Measurements from ENCODE around the gene MPC2. TPM values are rescaled to one million over a fixed set of nuclear protein-coding genes. Genes with fewer than 3 reads are reported as not detected.
"Not testable (repeated sequence)": the region's sequence is repeated elsewhere in the genome, so short reads cannot be mapped to it uniquely, and the experiment has no call there.

MPC2 gene
- total RNA-seq, 1 donor from 2014 or later = 38.1 TPM

GRCh38 chr1:167935216-167936067 is 1.4 kb downstream of the MPC2 start:
- peak overlapping the region; percentile 91 to 99 (median 97) for H3K9ac ChIP-seq (ENCODE audit: low read depth in 1 of 3, low read length in 3 of 3)
- H3K4me3 ChIP-seq (ENCODE audit: low read length in 3 of 3) = peak overlapping the region; percentile 86 to 99 (median 96)
- no peaks in the 10 kb centered on the region for H3K27me3 ChIP-seq (ENCODE audit: control insufficient read depth in 3 of 3, insufficient read depth in 3 of 3, low read length in 3 of 3)
- peaks cover 3 to 14% (median 9%) of the 10 kb centered on the region in 3 donors for H3K4me1 ChIP-seq (ENCODE audit: control insufficient read depth in 3 of 3, insufficient read depth in 3 of 3, low read length in 3 of 3)
- no peaks in the 10 kb centered on the region for H3K36me3 ChIP-seq (ENCODE audit: control insufficient read depth in 3 of 3, insufficient read depth in 3 of 3, low read length in 3 of 3)
- H3K9me3 ChIP-seq (ENCODE audit: control insufficient read depth in 3 of 3, low read length in 3 of 3) = no peaks in the 10 kb centered on the region
- peak overlapping the region; percentile 91 for H3K27ac ChIP-seq (ENCODE audit: low read depth, low read length)

- Histone ChIP-seq H3K9me3 (ENCODE audit: control insufficient read depth in 3 of 3, low read length in 3 of 3) (no peaks in the 10 kb centered on the region), H3K4me1 (ENCODE audit: control insufficient read depth in 3 of 3, insufficient read depth in 3 of 3, low read length in 3 of 3) (peaks cover 6 to 19% (median 12%) of the 10 kb centered on the region in 3 donors), H3K27ac (ENCODE audit: low read depth, low read length) (peak overlapping the region; percentile 91), H3K4me3 (ENCODE audit: low read length in 3 of 3) (peak overlapping the region; percentile 86 to 99 (median 96)), H3K36me3 (ENCODE audit: control insufficient read depth in 3 of 3, insufficient read depth in 3 of 3, low read length in 3 of 3) (no peaks in the 10 kb centered on the region), H3K9ac (ENCODE audit: low read depth in 1 of 3, low read length in 3 of 3) (peak overlapping the region; percentile 91 to 99 (median 97)), H3K27me3 (ENCODE audit: control insufficient read depth in 3 of 3, insufficient read depth in 3 of 3, low read length in 3 of 3) (no peaks in the 10 kb centered on the region)
Measured at GRCh38 chr1:167934426-167935215, 2.3 kb downstream of the MPC2 start.

DNA sequence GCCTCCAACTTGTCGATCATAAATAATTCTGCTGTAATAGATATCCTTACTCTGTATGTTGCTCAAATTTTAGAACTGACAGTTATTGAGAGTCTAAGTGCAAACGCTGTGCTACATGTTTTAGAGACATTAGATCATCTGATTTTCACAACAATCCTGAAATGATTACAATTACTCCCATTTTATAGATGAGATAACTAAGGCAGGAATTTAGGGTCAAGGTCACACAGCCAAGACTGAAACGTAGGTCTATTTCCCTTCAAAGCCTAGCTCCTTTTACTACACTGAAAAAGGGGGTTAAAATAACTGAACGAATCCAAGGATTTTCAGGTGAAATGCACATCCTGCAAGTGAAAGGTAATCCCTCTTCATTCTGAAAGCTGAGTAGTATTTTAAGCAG is 3.1 kb downstream of the MPC2 start:
- no peaks in the 10 kb centered on the region for H3K9me3 ChIP-seq (ENCODE audit: control insufficient read depth in 3 of 3, low read length in 3 of 3)
- H3K9ac ChIP-seq (ENCODE audit: low read depth in 1 of 3, low read length in 3 of 3) = peak overlapping the region; percentile 91 to 99 (median 97)
- peak overlapping the region; percentile 15 to 99 (median 86) for H3K4me3 ChIP-seq (ENCODE audit: low read length in 3 of 3)
- no peaks in the 10 kb centered on the region for H3K36me3 ChIP-seq (ENCODE audit: control insufficient read depth in 3 of 3, insufficient read depth in 3 of 3, low read length in 3 of 3)
- peak overlapping the region; percentile 91 for H3K27ac ChIP-seq (ENCODE audit: low read depth, low read length)
- peaks cover 6 to 19% (median 13%) of the 10 kb centered on the region in 3 donors for H3K4me1 ChIP-seq (ENCODE audit: control insufficient read depth in 3 of 3, insufficient read depth in 3 of 3, low read length in 3 of 3)
- H3K27me3 ChIP-seq (ENCODE audit: control insufficient read depth in 3 of 3, insufficient read depth in 3 of 3, low read length in 3 of 3) = no peaks in the 10 kb centered on the region

- H3K4me3 ChIP-seq (ENCODE audit: low read length in 3 of 3) = no peak overlapping the region
- no peaks in the 10 kb centered on the region for H3K27me3 ChIP-seq (ENCODE audit: control insufficient read depth in 3 of 3, insufficient read depth in 3 of 3, low read length in 3 of 3)
- H3K4me1 ChIP-seq (ENCODE audit: control insufficient read depth in 3 of 3, insufficient read depth in 3 of 3, low read length in 3 of 3) = peaks cover 16 to 24% (median 18%) of the 10 kb centered on the region in 3 donors
- no peaks in the 10 kb centered on the region for H3K36me3 ChIP-seq (ENCODE audit: control insufficient read depth in 3 of 3, insufficient read depth in 3 of 3, low read length in 3 of 3)
- H3K9me3 ChIP-seq (ENCODE audit: control insufficient read depth in 3 of 3, low read length in 3 of 3) = no peaks in the 10 kb centered on the region
- no peak overlapping the region for H3K9ac ChIP-seq (ENCODE audit: low read depth in 1 of 3, low read length in 3 of 3)
- peak overlapping the region; percentile 9 for H3K27ac ChIP-seq (ENCODE audit: low read depth, low read length)
Measured at GRCh38 chr1:167929725-167930124, 7.1 kb downstream of the MPC2 start.

DNA sequence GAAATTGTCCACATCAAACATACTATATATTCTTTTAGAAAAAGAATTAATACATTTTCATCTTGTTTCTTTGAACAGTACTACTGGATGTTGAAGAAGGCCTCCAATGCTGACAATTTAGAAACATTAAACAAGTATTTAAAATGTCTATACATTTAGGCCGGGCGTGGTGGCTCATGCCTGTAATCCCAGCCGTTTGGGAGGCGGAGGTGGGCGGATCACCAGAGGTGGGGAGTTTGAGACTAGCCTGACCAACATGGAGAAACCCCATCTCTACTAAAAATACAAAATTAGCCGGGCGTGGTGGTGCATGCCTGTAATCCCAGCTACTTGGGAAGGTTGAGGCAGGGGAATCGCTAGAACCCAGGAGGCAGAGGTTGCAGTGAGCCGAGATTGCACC is 8.0 kb downstream of the MPC2 start:
- H3K27ac ChIP-seq (ENCODE audit: low read depth, low read length) = peak overlapping the region; percentile 48
- H3K4me3 ChIP-seq (ENCODE audit: low read length in 3 of 3); H3K36me3 ChIP-seq (ENCODE audit: control insufficient read depth in 3 of 3, insufficient read depth in 3 of 3, low read length in 3 of 3); H3K9ac ChIP-seq (ENCODE audit: low read depth in 1 of 3, low read length in 3 of 3); H3K27me3 ChIP-seq (ENCODE audit: control insufficient read depth in 3 of 3, insufficient read depth in 3 of 3, low read length in 3 of 3); H3K9me3 ChIP-seq (ENCODE audit: control insufficient read depth in 3 of 3, low read length in 3 of 3): not testable (repeated sequence)
- peaks cover 13 to 23% (median 16%) of the 10 kb centered on the region in 3 donors for H3K4me1 ChIP-seq (ENCODE audit: control insufficient read depth in 3 of 3, insufficient read depth in 3 of 3, low read length in 3 of 3)

DNA sequence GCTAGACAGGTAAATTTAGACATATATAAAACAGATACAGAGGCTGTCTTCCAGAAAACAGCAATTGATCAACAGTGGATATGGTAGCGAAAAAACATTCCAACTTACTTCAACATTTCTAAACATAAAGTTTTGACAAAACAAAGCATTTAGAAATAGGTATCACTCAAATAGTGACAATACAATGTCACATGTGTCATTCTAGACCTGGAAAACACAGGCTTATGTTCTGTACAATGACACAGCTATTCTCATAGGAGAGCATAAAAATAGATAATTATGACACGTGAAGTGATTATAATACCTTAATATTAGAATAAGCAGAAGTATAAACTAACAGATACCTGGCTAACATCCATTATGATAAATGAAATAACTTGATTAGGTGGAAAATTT is 8.4 kb downstream of the MPC2 start:
- Histone ChIP-seq H3K4me1 (ENCODE audit: control insufficient read depth in 3 of 3, insufficient read depth in 3 of 3, low read length in 3 of 3) (peaks cover 13 to 20% (median 14%) of the 10 kb centered on the region in 3 donors), H3K27ac (ENCODE audit: low read depth, low read length) (peak overlapping the region; percentile 48)

DNA sequence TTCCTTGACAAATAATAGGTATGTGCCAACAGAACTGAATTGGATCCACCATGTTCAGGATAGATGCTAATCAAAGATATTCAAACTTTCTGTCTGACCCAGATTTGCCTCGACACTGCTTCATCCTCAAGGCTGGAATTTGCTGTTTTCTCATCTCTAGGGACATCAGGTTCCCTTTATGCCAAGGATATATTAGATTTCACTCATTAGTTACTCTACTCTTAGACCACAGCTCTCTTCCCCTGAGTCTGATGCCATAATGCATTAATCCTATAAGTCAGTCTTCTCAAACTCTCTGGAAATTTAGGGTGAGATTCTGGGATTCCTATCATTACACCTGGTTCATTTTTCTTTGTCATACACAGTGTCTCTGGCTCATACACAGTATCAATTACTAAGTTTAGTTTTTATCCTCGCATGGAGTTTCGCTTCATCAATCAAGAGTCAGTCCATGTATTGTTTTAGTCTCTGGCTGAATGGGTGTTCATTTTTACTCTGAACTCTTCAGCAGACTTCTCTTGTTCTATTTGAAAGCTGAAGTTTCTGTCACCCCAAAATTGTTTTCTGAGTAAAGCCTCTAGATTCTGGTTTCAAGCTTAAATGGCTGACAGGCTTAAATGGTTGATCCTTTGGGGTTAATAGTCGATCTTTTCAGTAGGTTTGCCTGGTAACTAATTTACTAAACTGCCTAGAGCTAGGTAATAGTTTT is 9.7 kb downstream of the MPC2 start:
- Histone ChIP-seq H3K36me3 (ENCODE audit: control insufficient read depth in 3 of 3, insufficient read depth in 3 of 3, low read length in 3 of 3) (no peaks in the 10 kb centered on the region), H3K9me3 (ENCODE audit: control insufficient read depth in 3 of 3, low read length in 3 of 3) (no peaks in the 10 kb centered on the region), H3K27ac (ENCODE audit: low read depth, low read length) (peak overlapping the region; percentile 54), H3K27me3 (ENCODE audit: control insufficient read depth in 3 of 3, insufficient read depth in 3 of 3, low read length in 3 of 3) (no peaks in the 10 kb centered on the region), H3K4me3 (ENCODE audit: low read length in 3 of 3) (no peak overlapping the region), H3K4me1 (ENCODE audit: control insufficient read depth in 3 of 3, insufficient read depth in 3 of 3, low read length in 3 of 3) (peaks cover 14 to 20% (median 15%) of the 10 kb centered on the region in 3 donors), H3K9ac (ENCODE audit: low read depth in 1 of 3, low read length in 3 of 3) (no peak overlapping the region)

More for the DNA sequence above, 8.4 kb downstream of the MPC2 start:
- no peaks in the 10 kb centered on the region for H3K27me3 ChIP-seq (ENCODE audit: control insufficient read depth in 3 of 3, insufficient read depth in 3 of 3, low read length in 3 of 3)
- no peaks in the 10 kb centered on the region for H3K9me3 ChIP-seq (ENCODE audit: control insufficient read depth in 3 of 3, low read length in 3 of 3)
- H3K36me3 ChIP-seq (ENCODE audit: control insufficient read depth in 3 of 3, insufficient read depth in 3 of 3, low read length in 3 of 3) = no peaks in the 10 kb centered on the region
- H3K9ac ChIP-seq (ENCODE audit: low read depth in 1 of 3, low read length in 3 of 3) = no peak overlapping the region
- no peak overlapping the region for H3K4me3 ChIP-seq (ENCODE audit: low read length in 3 of 3)

GRCh38 chr1:167926486-167926997 is 10.3 kb downstream of the MPC2 start:
- Histone ChIP-seq H3K9ac (ENCODE audit: low read depth in 1 of 3, low read length in 3 of 3) (no peak overlapping the region), H3K9me3 (ENCODE audit: control insufficient read depth in 3 of 3, low read length in 3 of 3) (no peaks in the 10 kb centered on the region), H3K36me3 (ENCODE audit: control insufficient read depth in 3 of 3, insufficient read depth in 3 of 3, low read length in 3 of 3) (no peaks in the 10 kb centered on the region), H3K27me3 (ENCODE audit: control insufficient read depth in 3 of 3, insufficient read depth in 3 of 3, low read length in 3 of 3) (no peaks in the 10 kb centered on the region), H3K27ac (ENCODE audit: low read depth, low read length) (no peak overlapping the region), H3K4me1 (ENCODE audit: control insufficient read depth in 3 of 3, insufficient read depth in 3 of 3, low read length in 3 of 3) (peaks cover 16 to 20% (median 18%) of the 10 kb centered on the region in 3 donors), H3K4me3 (ENCODE audit: low read length in 3 of 3) (no peak overlapping the region)

- Histone ChIP-seq H3K9ac (ENCODE audit: low read depth in 1 of 3, low read length in 3 of 3) (no peak overlapping the region), H3K27ac (ENCODE audit: low read depth, low read length) (no peak overlapping the region), H3K36me3 (ENCODE audit: control insufficient read depth in 3 of 3, insufficient read depth in 3 of 3, low read length in 3 of 3) (no peaks in the 10 kb centered on the region), H3K9me3 (ENCODE audit: control insufficient read depth in 3 of 3, low read length in 3 of 3) (no peaks in the 10 kb centered on the region), H3K4me1 (ENCODE audit: control insufficient read depth in 3 of 3, insufficient read depth in 3 of 3, low read length in 3 of 3) (peaks cover 13 to 16% (median 15%) of the 10 kb centered on the region in 3 donors), H3K4me3 (ENCODE audit: low read length in 3 of 3) (no peak overlapping the region), H3K27me3 (ENCODE audit: control insufficient read depth in 3 of 3, insufficient read depth in 3 of 3, low read length in 3 of 3) (no peaks in the 10 kb centered on the region)
Measured at GRCh38 chr1:167924543-167925231, 12.2 kb downstream of the MPC2 start.

Data from skeletal muscle tissue (tissue), 4 donors.